Measurements from ENCODE around the gene IFT88. TPM values are rescaled to one million over a fixed set of nuclear protein-coding genes. Genes with fewer than 3 reads are reported as not detected.

IFT88 gene
- total and polyA plus RNA-seq, 2 of the 4 experiments (the other 2 are of a cell fraction), result 5.5 to 8.6 TPM

GRCh38 chr13:20521364-20522115 is 45.4 kb upstream of the IFT88 start:
- intact Hi-C loops (cut with micrococcal nuclease) (no loop called here), in situ Hi-C loops (cut with MboI; ENCODE audit: low sequenced_read_pairs) (loop anchor here (25.0 kb wide), 1 partner anchor 966 kb away; no protein-coding TSS in a partner anchor)
- POLR2A ChIA-PET (ENCODE audit: unreplicated experiment), result no interaction called here

More at GRCh38 chr13:20521364-20522115, 45.4 kb upstream of the IFT88 start:
- BruUV-seq (replicated peaks), result no TSS peak
- Histone ChIP-seq H4K5ac (ENCODE audit: low read depth, low read length) (no peak overlapping the region), H3K9me1 (ENCODE audit: insufficient read depth, low read length) (peaks cover 3% of the 10 kb centered on the region; the same call in 1 of the 2 replicates), H3K56ac (ENCODE audit: extremely low read depth, insufficient read depth, low read length) (no peak overlapping the region), H2AK5ac (ENCODE audit: low read depth, low read length) (no peak overlapping the region), H2BK5ac (ENCODE audit: low read depth, low read length, poor library complexity, severe bottlenecking) (no peak overlapping the region), H3K79me1 (ENCODE audit: low read depth in 1 of 2, low read length in 2 of 2) (peaks cover 10 to 22% of the 10 kb centered on the region in 2 experiments), H3K36me3 (ENCODE audit: control insufficient read depth, insufficient read depth, low read length) (no peaks in the 10 kb centered on the region), H3K9me3 (ENCODE audit: control insufficient read depth, insufficient read depth, low read length) (no peaks in the 10 kb centered on the region), H3K23ac (ENCODE audit: low read depth, low read length) (no peak overlapping the region), H2AFZ (replicated peaks; ENCODE audit: low read length, poor library complexity) (no peak overlapping the region), H3K4me3 (ENCODE audit: insufficient read depth, low read depth, low read length) (no peak overlapping the region), H3K4me2 (ENCODE audit: low read depth, low read length) (no peak overlapping the region), H3K4me1 (ENCODE audit: control insufficient read depth, insufficient read depth, low read length) (no peaks in the 10 kb centered on the region), H3K27me3 (ENCODE audit: control insufficient read depth, insufficient read depth, low read length) (no peaks in the 10 kb centered on the region), H3K27ac (ENCODE audit: insufficient read depth, low read length) (no peak overlapping the region), H3K9ac (ENCODE audit: low read depth, low read length) (no peak overlapping the region), H4K20me1 (ENCODE audit: insufficient read depth, low read length) (no peaks in the 10 kb centered on the region), H2BK20ac (ENCODE audit: low read depth, low read length) (no peak overlapping the region), H3K18ac (ENCODE audit: low read depth, low read length) (no peak overlapping the region), H4K8ac (ENCODE audit: low read depth in 2 of 2, low read length in 2 of 2) (no peak overlapping the region), H2BK120ac (ENCODE audit: low read depth, low read length) (no peak overlapping the region), H2AK9ac (replicated peaks; ENCODE audit: low read depth, low read length, poor library complexity) (no peak overlapping the region), H3K4ac (ENCODE audit: low read depth, low read length) (no peak overlapping the region), H4K91ac (ENCODE audit: insufficient read depth, low read depth, low read length) (no peak overlapping the region), H2BK15ac (ENCODE audit: low read depth, low read length) (no peak overlapping the region), H3K14ac (replicated peaks; ENCODE audit: low read depth, low read length) (no peak overlapping the region)
- TF ChIP-seq CEBPB (IDR thresholded peaks at IDR 0.05; ENCODE audit: low read depth, low read length), result peak; percentile 90
- TF ChIP-seq CHD1 (IDR thresholded peaks at IDR 0.05; ENCODE audit: low read depth, low read length), result no peak
- DNase-seq, result no peak
- WGBS, 2 experiments (ENCODE audit: extremely low coverage in 2 of 2, insufficient read length in 1 of 2), result 100% methylated on average over 1 of the region's 5 CpGs; no CpG with 5 or more reads in 1 of the 2 experiments
- ATAC-seq (ENCODE audit: low read depth), result no peak
- dilution Hi-C loops (cut with HindIII; ENCODE audit: low sequenced_read_pairs, unreplicated experiment), result no loop called here
- CTCF ChIA-PET, result no interaction called here

Measured in IMR-90 (cell line).